ENCODE results near the gene EPHB6. TPM values are rescaled to one million over a fixed set of nuclear protein-coding genes. Genes with fewer than 3 reads are reported as not detected.

Gene EPHB6
- polyA plus RNA-seq, 1 of the 3 experiments (the other 2 are of a cell fraction) = 1.8 TPM

DNA sequence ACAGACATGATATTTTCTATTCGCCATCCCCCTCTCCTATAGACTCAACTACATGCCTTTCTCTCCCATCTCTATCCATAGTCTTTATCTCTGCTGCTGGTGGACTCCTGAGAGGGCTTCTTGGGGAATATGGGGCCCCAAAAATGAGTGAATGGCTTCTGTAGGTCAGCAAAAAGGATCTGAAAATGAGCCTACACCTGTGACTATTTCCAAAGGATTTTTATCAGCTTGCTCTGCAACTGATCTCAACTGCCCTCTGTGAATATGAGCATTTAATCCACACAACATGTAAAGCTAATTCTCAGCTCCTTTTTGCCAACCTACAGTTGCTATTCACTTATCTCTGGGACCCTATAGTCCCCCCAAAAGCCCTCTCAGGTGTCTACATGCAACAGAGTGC lies 47.9 kb upstream of the EPHB6 start:
- Histone ChIP-seq H3F3A (replicated peaks; ENCODE audit: insufficient read depth) (peaks cover 19% of the 10 kb centered on the region), H3K9ac (no peak overlapping the region), H3K4me1 (ENCODE audit: control insufficient read depth in 1 of 2, insufficient read depth in 2 of 2, low read depth in 1 of 2, low read length in 1 of 2) (peaks cover 6 to 21% of the 10 kb centered on the region in 2 experiments; a peak in 3 of 4 replicates), H4K20me1 (ENCODE audit: insufficient read depth) (no peaks in the 10 kb centered on the region), H3K27ac (ENCODE audit: low read depth in 2 of 2, low read length in 1 of 2) (no peak overlapping the region; a peak in 1 of 4 replicates), H3K27me3 (ENCODE audit: insufficient read depth) (no peaks in the 10 kb centered on the region), H3K9me2 (no peaks in the 10 kb centered on the region), H3K4me3 (ENCODE audit: low read depth in 2 of 2, low read length in 1 of 2) (no peak overlapping the region), H3K36me3 (replicated peaks in 1 of 2; ENCODE audit: control insufficient read depth in 1 of 2, insufficient read depth in 2 of 2, low read length in 1 of 2) (no peaks in the 10 kb centered on the region), H3K4me2 (no peak overlapping the region), H2AFZ (ENCODE audit: low read depth) (no peak overlapping the region), H3K79me2 (ENCODE audit: insufficient read depth) (no peaks in the 10 kb centered on the region), H3K9me3 (0 out of 2 replicates have a peak, but pooled peaks cover 3% of the 10 kb centered on the region)
- POLR2A ChIA-PET = no interaction called here
- WGBS (ENCODE audit: low lambda C conversion rate) = 63% methylated on average over 1 of the region's 1 CpG
- DNase-seq = no peak
- CTCF ChIA-PET = interaction anchor here (1.1 to 10.1 kb wide), 12 partner anchors 12 to 348 kb away, joined by 3 to 163 read pairs (median 4); partner anchors contain the start of gene EPHB6
- TF ChIP-seq GABPA (IDR thresholded peaks at IDR 0.05; ENCODE audit: low read depth) (no peak), YY1 (IDR thresholded peaks at IDR 0.05; ENCODE audit: low read depth) (no peak), NRF1 (IDR thresholded peaks at IDR 0.05; ENCODE audit: low read depth, low read length) (no peak), GATA2 (CRISPR knock-in tag; IDR thresholded peaks at IDR 0.05) (no peak), CHD2 (IDR thresholded peaks at IDR 0.05; ENCODE audit: low read length, partially characterized antibody) (no peak), FOXJ3 (CRISPR knock-in tag; IDR thresholded peaks at IDR 0.05) (no peak), NFIC (IDR thresholded peaks at IDR 0.05; ENCODE audit: borderline replicate concordance) (no peak)
- TF ChIP-seq, protein P1, sequence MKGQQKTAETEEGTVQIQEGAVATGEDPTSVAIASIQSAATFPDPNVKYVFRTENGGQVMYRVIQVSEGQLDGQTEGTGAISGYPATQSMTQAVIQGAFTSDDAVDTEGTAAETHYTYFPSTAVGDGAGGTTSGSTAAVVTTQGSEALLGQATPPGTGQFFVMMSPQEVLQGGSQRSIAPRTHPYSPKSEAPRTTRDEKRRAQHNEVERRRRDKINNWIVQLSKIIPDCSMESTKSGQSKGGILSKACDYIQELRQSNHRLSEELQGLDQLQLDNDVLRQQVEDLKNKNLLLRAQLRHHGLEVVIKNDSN (IDR thresholded peaks at IDR 0.05; ENCODE audit: borderline replicate concordance, low read depth) = no peak
- TF ChIP-seq, protein P2, sequence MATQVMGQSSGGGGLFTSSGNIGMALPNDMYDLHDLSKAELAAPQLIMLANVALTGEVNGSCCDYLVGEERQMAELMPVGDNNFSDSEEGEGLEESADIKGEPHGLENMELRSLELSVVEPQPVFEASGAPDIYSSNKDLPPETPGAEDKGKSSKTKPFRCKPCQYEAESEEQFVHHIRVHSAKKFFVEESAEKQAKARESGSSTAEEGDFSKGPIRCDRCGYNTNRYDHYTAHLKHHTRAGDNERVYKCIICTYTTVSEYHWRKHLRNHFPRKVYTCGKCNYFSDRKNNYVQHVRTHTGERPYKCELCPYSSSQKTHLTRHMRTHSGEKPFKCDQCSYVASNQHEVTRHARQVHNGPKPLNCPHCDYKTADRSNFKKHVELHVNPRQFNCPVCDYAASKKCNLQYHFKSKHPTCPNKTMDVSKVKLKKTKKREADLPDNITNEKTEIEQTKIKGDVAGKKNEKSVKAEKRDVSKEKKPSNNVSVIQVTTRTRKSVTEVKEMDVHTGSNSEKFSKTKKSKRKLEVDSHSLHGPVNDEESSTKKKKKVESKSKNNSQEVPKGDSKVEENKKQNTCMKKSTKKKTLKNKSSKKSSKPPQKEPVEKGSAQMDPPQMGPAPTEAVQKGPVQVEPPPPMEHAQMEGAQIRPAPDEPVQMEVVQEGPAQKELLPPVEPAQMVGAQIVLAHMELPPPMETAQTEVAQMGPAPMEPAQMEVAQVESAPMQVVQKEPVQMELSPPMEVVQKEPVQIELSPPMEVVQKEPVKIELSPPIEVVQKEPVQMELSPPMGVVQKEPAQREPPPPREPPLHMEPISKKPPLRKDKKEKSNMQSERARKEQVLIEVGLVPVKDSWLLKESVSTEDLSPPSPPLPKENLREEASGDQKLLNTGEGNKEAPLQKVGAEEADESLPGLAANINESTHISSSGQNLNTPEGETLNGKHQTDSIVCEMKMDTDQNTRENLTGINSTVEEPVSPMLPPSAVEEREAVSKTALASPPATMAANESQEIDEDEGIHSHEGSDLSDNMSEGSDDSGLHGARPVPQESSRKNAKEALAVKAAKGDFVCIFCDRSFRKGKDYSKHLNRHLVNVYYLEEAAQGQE (IDR thresholded peaks at IDR 0.05; ENCODE audit: low read depth, low read length) = no peak
- TF ChIP-seq, protein P3, sequence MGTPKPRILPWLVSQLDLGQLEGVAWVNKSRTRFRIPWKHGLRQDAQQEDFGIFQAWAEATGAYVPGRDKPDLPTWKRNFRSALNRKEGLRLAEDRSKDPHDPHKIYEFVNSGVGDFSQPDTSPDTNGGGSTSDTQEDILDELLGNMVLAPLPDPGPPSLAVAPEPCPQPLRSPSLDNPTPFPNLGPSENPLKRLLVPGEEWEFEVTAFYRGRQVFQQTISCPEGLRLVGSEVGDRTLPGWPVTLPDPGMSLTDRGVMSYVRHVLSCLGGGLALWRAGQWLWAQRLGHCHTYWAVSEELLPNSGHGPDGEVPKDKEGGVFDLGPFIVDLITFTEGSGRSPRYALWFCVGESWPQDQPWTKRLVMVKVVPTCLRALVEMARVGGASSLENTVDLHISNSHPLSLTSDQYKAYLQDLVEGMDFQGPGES (IDR thresholded peaks at IDR 0.05; ENCODE audit: low read depth, low read length) = no peak
- TF ChIP-seq, protein P4, sequence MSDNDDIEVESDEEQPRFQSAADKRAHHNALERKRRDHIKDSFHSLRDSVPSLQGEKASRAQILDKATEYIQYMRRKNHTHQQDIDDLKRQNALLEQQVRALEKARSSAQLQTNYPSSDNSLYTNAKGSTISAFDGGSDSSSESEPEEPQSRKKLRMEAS (IDR thresholded peaks at IDR 0.05; ENCODE audit: low read depth) = no peak
- TF ChIP-seq, protein P5, sequence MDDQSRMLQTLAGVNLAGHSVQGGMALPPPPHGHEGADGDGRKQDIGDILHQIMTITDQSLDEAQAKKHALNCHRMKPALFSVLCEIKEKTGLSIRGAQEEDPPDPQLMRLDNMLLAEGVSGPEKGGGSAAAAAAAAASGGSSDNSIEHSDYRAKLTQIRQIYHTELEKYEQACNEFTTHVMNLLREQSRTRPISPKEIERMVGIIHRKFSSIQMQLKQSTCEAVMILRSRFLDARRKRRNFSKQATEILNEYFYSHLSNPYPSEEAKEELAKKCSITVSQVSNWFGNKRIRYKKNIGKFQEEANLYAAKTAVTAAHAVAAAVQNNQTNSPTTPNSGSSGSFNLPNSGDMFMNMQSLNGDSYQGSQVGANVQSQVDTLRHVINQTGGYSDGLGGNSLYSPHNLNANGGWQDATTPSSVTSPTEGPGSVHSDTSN (IDR thresholded peaks at IDR 0.05) = no peak
